AG04449 (cell line): ENCODE results near the gene CPAMD8.

ENCODE experiments used
- CTCF ChIA-PET: fragments of 350-600 bp; formaldehyde crosslinking; extraction: SDS; loops from one replicate; lab custom pipeline; 2021; ENCODE audit warnings: antibody characterized with exemption; lab: Yijun Ruan, JAX
- POLR2A ChIA-PET: fragments of 400-600, 350-600 bp; formaldehyde crosslinking; extraction: SDS; loops from one replicate; lab custom pipeline; 2020; ENCODE audit warnings: antibody characterized with exemption, inconsistent platforms; lab: Yijun Ruan, JAX
- DNase-seq: peaks from one replicate; pipeline ENCODE4 v3.0.0-alpha.2; 2010; ENCODE audit warnings: low read depth, low spot score
- H3K4me3 ChIP-seq: 2 replicates; pipeline ENCODE4 v1.5.1; 2011; ENCODE audit warnings: low read depth, mild to moderate bottlenecking, control low read depth, low read length
- TF ChIP-seq, protein P1 (sequence below): IDR thresholded peaks from one replicate; pipeline ENCODE4 v1.5.1; 2011; ENCODE audit warnings: mild to moderate bottlenecking, moderate library complexity, low read length, control low read depth, inconsistent platforms; ENCODE audit not compliant: insufficient read depth; ENCODE audit errors: missing control alignments

CPAMD8 gene

DNA sequence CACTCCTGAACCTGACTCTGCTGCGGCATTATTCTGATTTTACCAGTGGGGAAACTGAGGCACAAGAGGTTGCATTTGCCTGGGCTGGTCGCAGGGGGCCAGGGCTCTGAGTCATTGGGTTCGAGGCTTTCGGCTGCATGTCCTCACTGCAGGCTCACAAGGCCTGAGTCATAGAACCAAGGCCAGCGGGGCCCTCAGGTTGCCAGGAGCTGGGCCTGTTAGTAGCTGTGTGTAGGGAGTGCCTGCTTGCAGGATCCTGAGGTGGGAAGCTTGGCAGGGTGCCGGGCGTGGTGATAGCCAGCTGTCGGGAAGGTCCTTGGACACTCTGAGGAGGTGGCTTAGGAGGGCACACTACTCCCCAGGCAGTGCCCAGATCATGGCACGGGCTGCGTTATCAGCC is 159.4 kb downstream of the CPAMD8 start:
- H3K4me3 ChIP-seq = no peak overlapping the region
- ChIA-PET CTCF (no interaction called here), POLR2A (no interaction called here)
- TF ChIP-seq, protein P1, sequence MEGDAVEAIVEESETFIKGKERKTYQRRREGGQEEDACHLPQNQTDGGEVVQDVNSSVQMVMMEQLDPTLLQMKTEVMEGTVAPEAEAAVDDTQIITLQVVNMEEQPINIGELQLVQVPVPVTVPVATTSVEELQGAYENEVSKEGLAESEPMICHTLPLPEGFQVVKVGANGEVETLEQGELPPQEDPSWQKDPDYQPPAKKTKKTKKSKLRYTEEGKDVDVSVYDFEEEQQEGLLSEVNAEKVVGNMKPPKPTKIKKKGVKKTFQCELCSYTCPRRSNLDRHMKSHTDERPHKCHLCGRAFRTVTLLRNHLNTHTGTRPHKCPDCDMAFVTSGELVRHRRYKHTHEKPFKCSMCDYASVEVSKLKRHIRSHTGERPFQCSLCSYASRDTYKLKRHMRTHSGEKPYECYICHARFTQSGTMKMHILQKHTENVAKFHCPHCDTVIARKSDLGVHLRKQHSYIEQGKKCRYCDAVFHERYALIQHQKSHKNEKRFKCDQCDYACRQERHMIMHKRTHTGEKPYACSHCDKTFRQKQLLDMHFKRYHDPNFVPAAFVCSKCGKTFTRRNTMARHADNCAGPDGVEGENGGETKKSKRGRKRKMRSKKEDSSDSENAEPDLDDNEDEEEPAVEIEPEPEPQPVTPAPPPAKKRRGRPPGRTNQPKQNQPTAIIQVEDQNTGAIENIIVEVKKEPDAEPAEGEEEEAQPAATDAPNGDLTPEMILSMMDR = no peak
- no peak for DNase-seq

DNA sequence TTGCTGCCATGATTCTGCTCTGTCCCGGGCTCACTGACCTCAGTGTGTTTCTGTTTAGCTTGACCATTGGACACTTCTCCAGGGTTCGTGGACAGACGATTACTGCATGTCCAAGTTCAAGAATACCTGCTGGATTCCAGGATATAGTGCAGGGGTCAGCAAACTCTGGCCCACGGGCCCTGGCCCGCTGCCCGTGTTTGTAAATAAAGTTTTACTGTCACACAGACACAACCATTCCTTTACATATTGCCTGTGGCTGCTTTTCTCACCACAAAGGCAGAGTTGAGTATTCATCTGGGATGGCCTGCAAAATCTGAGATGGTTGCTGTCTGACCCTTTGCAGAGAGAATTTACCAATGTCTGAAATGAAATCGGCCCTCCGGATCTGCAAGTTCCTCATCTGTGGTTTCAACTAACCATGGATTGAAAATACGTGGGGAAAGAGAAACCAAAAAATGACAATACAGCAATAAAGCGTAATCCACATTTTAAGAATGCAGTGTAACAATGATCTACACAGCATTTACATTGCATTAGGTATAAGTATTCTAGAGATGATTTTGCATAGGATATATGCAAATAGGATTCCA is 163.7 kb downstream of the CPAMD8 start:
- POLR2A ChIA-PET = no interaction called here

DNA sequence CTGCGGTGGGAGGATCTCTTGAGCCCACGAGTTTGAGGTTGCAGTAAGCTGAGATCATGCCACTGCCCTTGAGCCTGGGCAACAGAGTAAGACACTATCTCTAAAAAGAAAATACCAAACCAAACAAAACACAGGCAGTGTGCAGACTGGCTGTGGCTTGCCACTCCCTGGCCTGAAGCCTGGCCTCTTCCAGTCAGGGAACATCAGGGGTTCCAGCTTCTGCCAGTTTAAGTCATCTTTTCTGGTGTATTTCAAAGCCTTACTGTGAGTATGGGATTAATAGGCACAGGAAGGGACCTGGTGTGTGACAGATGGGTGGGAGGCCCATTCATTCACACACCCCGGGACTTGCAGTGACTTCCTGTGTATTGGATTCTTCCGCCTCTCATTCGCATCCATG is 164.8 kb downstream of the CPAMD8 start:
- no peak for DNase-seq
- ChIA-PET CTCF (no interaction called here), POLR2A (interaction anchor here (0.6 kb wide), 1 partner anchor 444 kb away, joined by 3 read pairs; no protein-coding TSS in a partner anchor)
- TF ChIP-seq, protein P1 = no peak
- H3K4me3 ChIP-seq = no peak overlapping the region

More for the DNA sequence above, 163.7 kb downstream of the CPAMD8 start:
- H3K4me3 ChIP-seq = no peak overlapping the region
- CTCF ChIA-PET = no interaction called here
- TF ChIP-seq, protein P1 = no peak
- no peak for DNase-seq

DNA sequence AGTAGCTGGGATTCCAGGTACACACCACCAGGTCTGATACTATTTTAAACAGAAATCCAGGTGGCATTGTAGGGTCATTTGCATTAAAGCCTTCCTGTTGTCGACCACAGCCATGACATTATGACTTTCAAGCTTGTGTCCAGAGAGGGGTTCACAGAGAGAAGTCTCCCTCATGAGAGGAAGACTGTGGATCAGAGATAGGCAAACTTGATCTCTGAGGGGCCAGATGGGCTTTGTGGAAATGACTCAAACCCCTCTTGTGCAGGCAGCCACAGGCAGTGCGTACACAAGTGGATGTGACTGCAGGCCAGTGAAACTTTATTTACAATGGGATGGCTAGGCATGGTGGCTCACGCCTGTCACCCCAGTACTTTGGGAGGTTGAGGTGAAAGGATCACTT is 165.6 kb downstream of the CPAMD8 start:
- DNase-seq = no peak
- POLR2A ChIA-PET = no interaction called here
- H3K4me3 ChIP-seq = no peak overlapping the region
- TF ChIP-seq, protein P1 = no peak
- CTCF ChIA-PET = no interaction called here

DNA sequence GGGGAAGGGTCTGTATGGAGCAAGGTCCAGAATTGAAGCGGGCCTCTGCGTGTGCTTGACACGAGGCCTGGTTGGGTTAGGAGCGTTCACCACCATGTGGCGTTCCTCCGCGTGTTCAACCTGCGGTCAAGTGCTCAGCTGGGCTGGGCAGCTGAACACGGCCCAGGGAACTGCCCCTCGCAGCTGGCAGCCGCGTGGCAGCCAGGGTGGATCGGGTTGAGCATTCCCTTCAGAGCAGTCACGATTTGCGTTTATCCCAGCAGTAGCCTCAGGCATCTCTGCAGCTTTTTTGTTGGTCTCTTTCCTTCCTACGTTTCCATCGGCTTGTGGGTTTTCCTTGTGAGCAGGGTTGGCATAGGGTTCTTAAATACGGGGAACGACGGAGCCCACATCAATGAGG is 166.5 kb downstream of the CPAMD8 start:
- TF ChIP-seq, protein P1 = no peak
- DNase-seq = no peak
- ChIA-PET CTCF (no interaction called here), POLR2A (no interaction called here)
- no peak overlapping the region for H3K4me3 ChIP-seq

DNA sequence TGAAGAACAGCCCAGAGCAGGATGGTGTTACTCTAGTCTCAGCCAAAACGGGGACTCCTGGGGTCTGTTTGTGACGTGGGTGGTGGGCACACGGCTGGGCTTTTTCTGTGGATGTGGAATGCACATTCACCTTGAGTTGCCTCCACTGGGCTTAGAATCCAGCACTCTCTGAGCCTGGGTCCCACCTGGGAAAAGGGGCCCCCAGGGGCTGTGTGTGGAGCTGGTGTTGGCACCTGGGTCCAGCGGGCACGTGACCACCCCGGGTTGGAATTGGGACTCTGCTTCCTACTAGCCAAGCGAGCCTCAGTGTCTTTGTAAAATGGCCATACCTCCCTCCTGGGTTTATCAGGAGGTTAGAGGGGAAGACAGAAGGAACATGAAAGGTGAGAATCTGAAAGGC is 167.0 kb downstream of the CPAMD8 start:
- no peak overlapping the region for H3K4me3 ChIP-seq
- POLR2A ChIA-PET = no interaction called here
- CTCF ChIA-PET = no interaction called here
- no peak for DNase-seq
- TF ChIP-seq, protein P1 = no peak
